Neuronal stem cell (in vitro differentiated cells): ENCODE measurements around the gene NPHP4.

Experiments used
- DNase-seq: peaks from one replicate; pipeline ENCODE4 v3.0.0-alpha.2; 2013; ENCODE audit warnings: low spot score
- H2AFZ ChIP-seq: one replicate; pipeline ENCODE4 v1.6.1; 2013; ENCODE audit warnings: mild to moderate bottlenecking, low read length, inconsistent platforms
- H2AK5ac ChIP-seq: 2 replicates; pipeline ENCODE4 v1.6.1; 2013; ENCODE audit warnings: low read depth, mild to moderate bottlenecking, inconsistent platforms, low read length, moderate library complexity, mixed read lengths
- H2BK120ac ChIP-seq: 2 replicates; pipeline ENCODE4 v1.6.1; 2013; ENCODE audit warnings: low read depth, mild to moderate bottlenecking, inconsistent platforms, low read length, moderate library complexity, mixed read lengths
- H2BK12ac ChIP-seq: one replicate; pipeline ENCODE4 v1.6.1; 2013; ENCODE audit warnings: low read length, inconsistent platforms
- H2BK15ac ChIP-seq: 2 replicates; pipeline ENCODE4 v1.6.1; 2013; ENCODE audit warnings: mild to moderate bottlenecking, low read length, inconsistent platforms, mixed read lengths
- H2BK5ac ChIP-seq: one replicate; pipeline ENCODE4 v1.6.1; 2013; ENCODE audit warnings: inconsistent platforms, mild to moderate bottlenecking, low read length, moderate library complexity
- H3K14ac ChIP-seq: one replicate; pipeline ENCODE4 v1.6.1; 2013; ENCODE audit warnings: low read length, inconsistent platforms
- H3K18ac ChIP-seq: 2 replicates; pipeline ENCODE4 v1.6.1; 2013; ENCODE audit warnings: low read length, inconsistent platforms
- H3K23ac ChIP-seq: 2 replicates; pipeline ENCODE4 v1.6.1; 2013; ENCODE audit warnings: low read depth, mild to moderate bottlenecking, mixed read lengths, low read length, inconsistent platforms; ENCODE audit not compliant: poor library complexity
- H3K27ac ChIP-seq: replicated peaks from 3 replicates; pipeline ENCODE4 v1.5.1; 2013; ENCODE audit warnings: low read length, inconsistent platforms
- H3K27me3 ChIP-seq, 3 experiments: 2 replicates each; pipeline ENCODE4 v1.6.1; 2013; ENCODE audit warnings: low read length in 3 of 3, mild to moderate bottlenecking in 2 of 3, inconsistent platforms in 1 of 3, low read depth in 1 of 3, mixed read lengths in 1 of 3, moderate library complexity in 1 of 3; ENCODE audit not compliant: control insufficient read depth in 3 of 3, insufficient read depth in 3 of 3
- H3K36me3 ChIP-seq, 2 donors: replicated peaks in 1 of 2; 2 replicates each; pipeline ENCODE4 v1.6.1; 2013; ENCODE audit warnings: low read length in 2 of 2; ENCODE audit not compliant: control insufficient read depth in 2 of 2, insufficient read depth in 2 of 2
- H3K4ac ChIP-seq: 2 replicates; pipeline ENCODE4 v1.6.1; 2013; ENCODE audit warnings: inconsistent platforms, mild to moderate bottlenecking, low read length, moderate library complexity
- H3K4me1 ChIP-seq, 2 donors: 1 replicate in 1 of 2; 2 replicates in 1 of 2; pipeline ENCODE4 v1.6.1; 2013; ENCODE audit warnings: low read length in 2 of 2, low read depth in 1 of 2; ENCODE audit not compliant: control insufficient read depth in 2 of 2, insufficient read depth in 1 of 2
- H3K4me2 ChIP-seq: one replicate; pipeline ENCODE4 v1.6.1; 2013; ENCODE audit warnings: mild to moderate bottlenecking, low read length, inconsistent platforms; ENCODE audit not compliant: insufficient read depth, poor library complexity, severe bottlenecking
- H3K4me3 ChIP-seq, 2 donors: 2 replicates each; pipeline ENCODE4 v1.5.1; 2013; ENCODE audit warnings: low read length in 2 of 2, mild to moderate bottlenecking in 2 of 2, inconsistent platforms in 1 of 2, moderate library complexity in 1 of 2
- H3K79me1 ChIP-seq: one replicate; pipeline ENCODE4 v1.6.1; 2013; ENCODE audit warnings: low read depth, mild to moderate bottlenecking, inconsistent platforms, low read length, moderate library complexity
- H3K9ac ChIP-seq: one replicate; pipeline ENCODE4 v1.6.1; 2013; ENCODE audit warnings: mild to moderate bottlenecking, low read depth, low read length, inconsistent platforms; ENCODE audit not compliant: poor library complexity
- H3K9me3 ChIP-seq, 2 donors: replicated peaks in 1 of 2; 2 replicates each; pipeline versions ENCODE3 to v1.6.1; 2013; ENCODE audit warnings: low read length in 2 of 2, mild to moderate bottlenecking in 2 of 2, inconsistent platforms in 1 of 2, low read depth in 1 of 2, mixed read lengths in 1 of 2, moderate library complexity in 1 of 2; ENCODE audit not compliant: control insufficient read depth in 2 of 2, insufficient read depth in 1 of 2
- H4K8ac ChIP-seq: one replicate; pipeline ENCODE4 v1.6.1; 2013; ENCODE audit warnings: low read depth, mild to moderate bottlenecking, inconsistent platforms, low read length, moderate library complexity
- H4K91ac ChIP-seq: one replicate; pipeline ENCODE4 v1.6.1; 2013; ENCODE audit warnings: low read length, low read depth, mild to moderate bottlenecking, inconsistent platforms; ENCODE audit not compliant: poor library complexity
- WGBS, 2 donors: extraction: QIAGEN DNeasy Blood & Tissue Kit; methylation state at CpG; one replicate each; pipeline ENCODE4 v1.1.7; 2013; ENCODE audit warnings: missing lambda C conversion rate in 2 of 2, mixed read lengths in 1 of 2; ENCODE audit not compliant: insufficient read length in 2 of 2, insufficient replicate concordance in 1 of 2; ENCODE audit errors: extremely low coverage in 2 of 2; 5-methylcytosine and 5-hydroxymethylcytosine counted together

The NPHP4 gene

GRCh38 chr1:5971471-5972197 is 20.6 kb downstream of the NPHP4 start:
- DNase-seq = no peak
- no CpG with 5 or more reads among the region's 22 CpGs for WGBS, 2 donors

GRCh38 chr1:5970610-5971273 is 21.5 kb downstream of the NPHP4 start:
- Histone ChIP-seq H4K91ac (no peak overlapping the region), H3K18ac (no peak overlapping the region), H3K14ac (no peak overlapping the region), H2BK5ac (no peak overlapping the region), H3K4me2 (no peak overlapping the region), H3K9ac (peak overlapping the region; percentile 34), H2AK5ac (no peak overlapping the region), H2BK120ac (no peak overlapping the region), H3K4me3 (no peak overlapping the region), H3K9me3 (no peaks in the 10 kb centered on the region), H3K27ac (no peak overlapping the region), H4K8ac (no peak overlapping the region), H2AFZ (no peak overlapping the region), H3K36me3 (peaks cover 7 to 40% of the 10 kb centered on the region in 2 donors), H2BK15ac (no peak overlapping the region), H3K4ac (no peak overlapping the region), H3K4me1 (peaks cover 0 to 1% of the 10 kb centered on the region in 2 donors), H3K79me1 (peaks cover 5% of the 10 kb centered on the region), H2BK12ac (no peak overlapping the region), H3K27me3 (no peaks in the 10 kb centered on the region), H3K23ac (no peak overlapping the region)
- no peak for DNase-seq
- no CpG with 5 or more reads among the region's 13 CpGs for WGBS, 2 donors

More at GRCh38 chr1:5971471-5972197, 20.6 kb downstream of the NPHP4 start:
- H3K9ac ChIP-seq = no peak overlapping the region
- no peak overlapping the region for H3K23ac ChIP-seq
- no peak overlapping the region for H2AFZ ChIP-seq
- no peak overlapping the region for H2BK15ac ChIP-seq
- H4K91ac ChIP-seq = no peak overlapping the region
- H3K27ac ChIP-seq = no peak overlapping the region
- H2AK5ac ChIP-seq = no peak overlapping the region
- peaks cover 0 to 1% of the 10 kb centered on the region in 2 donors for H3K4me1 ChIP-seq
- H3K36me3 ChIP-seq = peaks cover 7 to 32% of the 10 kb centered on the region in 2 donors
- no peak overlapping the region for H4K8ac ChIP-seq
- no peak overlapping the region for H2BK5ac ChIP-seq
- H3K27me3 ChIP-seq = no peaks in the 10 kb centered on the region
- no peak overlapping the region for H2BK120ac ChIP-seq
- no peaks in the 10 kb centered on the region for H3K9me3 ChIP-seq
- no peak overlapping the region for H3K14ac ChIP-seq
- H2BK12ac ChIP-seq = no peak overlapping the region
- H3K79me1 ChIP-seq = peaks cover 9% of the 10 kb centered on the region
- H3K4me2 ChIP-seq = no peak overlapping the region
- H3K18ac ChIP-seq = no peak overlapping the region
- H3K4ac ChIP-seq = no peak overlapping the region
- H3K4me3 ChIP-seq = no peak overlapping the region

- Histone ChIP-seq H2AK5ac (no peak overlapping the region), H4K91ac (no peak overlapping the region), H3K79me1 (peaks cover 3% of the 10 kb centered on the region), H2BK5ac (no peak overlapping the region), H3K23ac (no peak overlapping the region), H2AFZ (no peak overlapping the region), H3K4me2 (no peak overlapping the region), H4K8ac (no peak overlapping the region), H2BK15ac (no peak overlapping the region), H2BK12ac (no peak overlapping the region), H3K18ac (no peak overlapping the region), H3K27me3 (no peaks in the 10 kb centered on the region), H2BK120ac (no peak overlapping the region), H3K4me1 (peaks cover 0 to 1% of the 10 kb centered on the region in 2 donors), H3K9me3 (no peaks in the 10 kb centered on the region), H3K9ac (no peak overlapping the region), H3K27ac (no peak overlapping the region), H3K4me3 (no peak overlapping the region), H3K14ac (no peak overlapping the region), H3K4ac (no peak overlapping the region), H3K36me3 (peaks cover 4 to 48% of the 10 kb centered on the region in 2 donors)
- DNase-seq = no peak
- no CpG with 5 or more reads among the region's 10 CpGs for WGBS, 2 donors
These were observed 23.1 kb downstream of the NPHP4 start for GRCh38 chr1:5969168-5969567.

GRCh38 chr1:5968161-5968736 is 24.0 kb downstream of the NPHP4 start:
- no peak overlapping the region for H2AK5ac ChIP-seq
- no CpG with 5 or more reads among the region's 11 CpGs for WGBS, 2 donors
- no peak overlapping the region for H3K4me3 ChIP-seq

More at GRCh38 chr1:5968161-5968736, 24.0 kb downstream of the NPHP4 start:
- H2BK12ac ChIP-seq = no peak overlapping the region
- no peaks in the 10 kb centered on the region for H3K9me3 ChIP-seq
- H3K36me3 ChIP-seq = peaks cover 4 to 48% of the 10 kb centered on the region in 2 donors
- H3K9ac ChIP-seq = no peak overlapping the region
- H3K14ac ChIP-seq = no peak overlapping the region
- H2BK120ac ChIP-seq = no peak overlapping the region
- H3K23ac ChIP-seq = no peak overlapping the region
- H2BK5ac ChIP-seq = no peak overlapping the region
- no peak overlapping the region for H3K27ac ChIP-seq
- no peak overlapping the region for H4K91ac ChIP-seq
- no peak overlapping the region for H4K8ac ChIP-seq
- H2AFZ ChIP-seq = no peak overlapping the region
- no peaks in the 10 kb centered on the region for H3K27me3 ChIP-seq
- H3K4ac ChIP-seq = no peak overlapping the region
- peaks cover 0 to 1% of the 10 kb centered on the region in 2 donors for H3K4me1 ChIP-seq
- no peak overlapping the region for H2BK15ac ChIP-seq
- H3K18ac ChIP-seq = no peak overlapping the region
- H3K4me2 ChIP-seq = no peak overlapping the region
- peaks cover 3% of the 10 kb centered on the region for H3K79me1 ChIP-seq
- no peak for DNase-seq
